NK-92 (cell line): ENCODE measurements around the gene PRKRA.
"Not testable (repeated sequence)": the region's sequence is repeated elsewhere in the genome, so short reads cannot be mapped to it uniquely, and the experiment has no call there.

Experiments
- DNase-seq: peaks from one replicate; lab custom pipeline; 2025; ENCODE audit not compliant: unreplicated experiment; lab: John Stamatoyannopoulos, UW

Gene PRKRA

DNA sequence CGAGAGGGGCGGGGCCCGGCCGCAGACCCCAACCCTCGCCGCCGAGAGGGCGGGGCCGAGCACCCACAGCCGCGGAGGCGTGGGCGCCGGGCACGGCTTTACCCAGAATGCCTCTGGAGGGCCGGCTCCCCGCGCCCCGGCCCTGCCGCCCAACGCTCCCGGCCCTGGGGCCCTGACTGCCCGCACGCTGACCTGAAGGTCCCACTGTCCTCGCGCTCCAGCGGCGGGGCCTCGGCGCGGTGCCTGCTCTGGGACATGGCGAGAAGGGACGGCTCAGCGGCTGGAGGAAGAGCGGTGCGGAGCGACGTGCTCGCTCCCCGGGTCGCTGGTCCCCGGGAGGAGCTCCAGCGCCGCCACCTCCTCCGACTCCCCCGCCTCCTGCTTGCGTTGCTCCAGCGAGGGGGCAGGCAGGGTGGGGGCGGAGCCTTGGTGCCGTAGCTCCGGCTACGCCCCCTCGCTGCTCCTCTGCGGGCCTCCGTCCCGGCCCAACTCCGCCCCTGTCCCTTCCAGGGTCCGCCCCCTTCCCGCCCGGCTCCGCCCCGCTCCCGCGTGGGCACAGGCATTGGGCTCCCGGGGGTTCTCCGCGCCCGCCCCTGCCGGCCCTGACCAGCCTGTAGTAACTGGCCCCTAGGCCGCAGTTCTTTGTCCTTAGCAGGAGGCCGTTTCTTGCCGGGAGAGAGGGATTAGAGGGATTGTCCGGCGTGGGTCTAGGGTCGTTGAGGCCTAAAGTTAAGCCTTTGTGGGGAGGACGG lies at the start of gene PRKRA, which contains the start of gene PJVK:
PRKRA (minus strand) TSS at position 402 of the 752 bp plus-strand sequence; CDS start at position 257, 145 bp downstream.
PJVK (plus strand) TSS at position 605 of the 752 bp plus-strand sequence. CDS start 2,032 bp downstream, outside the sequence.
- peak; percentile 56 for DNase-seq

GRCh38 chr2:178499640-178500039 lies 48.7 kb upstream of the PRKRA start:
- no peak for DNase-seq

GRCh38 chr2:178498137-178498536 lies 47.2 kb upstream of the PRKRA start:
- no peak for DNase-seq

DNA sequence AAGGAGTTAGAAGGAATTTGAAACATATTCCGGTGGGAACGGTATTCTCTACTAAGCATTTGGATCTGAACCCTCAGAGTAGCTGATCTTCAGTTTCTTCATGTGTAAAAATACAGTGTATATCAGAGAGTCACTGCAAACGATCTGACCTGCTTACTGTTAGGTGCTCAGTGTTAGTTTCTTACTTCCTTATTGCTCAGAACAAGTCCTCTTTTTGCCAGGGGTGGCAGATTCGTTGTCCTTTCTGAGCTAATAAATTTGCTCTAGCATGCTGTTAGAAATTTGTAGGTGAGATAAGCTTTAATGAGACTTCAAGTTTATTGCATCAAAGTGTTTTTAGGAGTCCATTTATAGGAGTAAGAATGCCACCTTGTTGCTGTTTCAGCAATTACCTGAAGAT lies 45.1 kb upstream of the PRKRA start:
- DNase-seq, result no peak

DNA sequence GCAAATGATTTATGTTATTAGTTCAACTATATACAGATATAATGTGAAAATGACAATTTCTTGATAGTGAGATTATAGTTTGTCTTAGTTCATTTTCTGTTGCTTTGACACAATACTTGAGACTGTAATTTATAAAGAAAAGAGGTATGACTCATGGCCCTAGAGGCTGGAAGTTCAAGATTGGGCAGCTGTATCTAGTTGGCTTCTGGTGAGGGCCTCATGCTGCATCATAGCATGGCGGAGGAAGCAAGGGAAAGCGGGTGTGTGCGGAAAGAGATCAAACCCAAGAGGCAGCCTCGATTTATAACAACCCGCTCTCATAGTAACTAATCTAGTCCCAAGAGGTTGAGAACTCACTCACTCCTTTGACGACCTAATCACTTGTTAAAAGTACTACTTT lies 40.6 kb upstream of the PRKRA start:
- DNase-seq, result no peak

DNA sequence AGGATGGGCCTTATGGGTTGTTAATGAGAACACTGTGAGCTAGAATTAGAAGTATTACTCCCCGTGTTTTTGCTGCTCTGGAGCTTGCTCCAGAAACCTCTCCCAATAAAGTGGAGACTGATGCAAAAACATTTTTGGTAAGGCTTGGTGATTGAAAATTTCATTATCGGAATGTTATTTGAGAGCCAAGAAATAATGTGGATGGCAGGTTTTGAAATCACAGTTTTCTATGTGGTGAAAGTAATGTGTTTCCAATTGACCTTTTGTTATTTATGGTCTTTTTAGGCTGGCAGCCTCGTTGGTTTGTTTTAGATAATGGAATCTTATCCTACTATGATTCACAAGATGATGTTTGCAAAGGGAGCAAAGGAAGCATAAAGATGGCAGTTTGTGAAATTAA lies 34.4 kb upstream of the PRKRA start:
- DNase-seq, result no peak

DNA sequence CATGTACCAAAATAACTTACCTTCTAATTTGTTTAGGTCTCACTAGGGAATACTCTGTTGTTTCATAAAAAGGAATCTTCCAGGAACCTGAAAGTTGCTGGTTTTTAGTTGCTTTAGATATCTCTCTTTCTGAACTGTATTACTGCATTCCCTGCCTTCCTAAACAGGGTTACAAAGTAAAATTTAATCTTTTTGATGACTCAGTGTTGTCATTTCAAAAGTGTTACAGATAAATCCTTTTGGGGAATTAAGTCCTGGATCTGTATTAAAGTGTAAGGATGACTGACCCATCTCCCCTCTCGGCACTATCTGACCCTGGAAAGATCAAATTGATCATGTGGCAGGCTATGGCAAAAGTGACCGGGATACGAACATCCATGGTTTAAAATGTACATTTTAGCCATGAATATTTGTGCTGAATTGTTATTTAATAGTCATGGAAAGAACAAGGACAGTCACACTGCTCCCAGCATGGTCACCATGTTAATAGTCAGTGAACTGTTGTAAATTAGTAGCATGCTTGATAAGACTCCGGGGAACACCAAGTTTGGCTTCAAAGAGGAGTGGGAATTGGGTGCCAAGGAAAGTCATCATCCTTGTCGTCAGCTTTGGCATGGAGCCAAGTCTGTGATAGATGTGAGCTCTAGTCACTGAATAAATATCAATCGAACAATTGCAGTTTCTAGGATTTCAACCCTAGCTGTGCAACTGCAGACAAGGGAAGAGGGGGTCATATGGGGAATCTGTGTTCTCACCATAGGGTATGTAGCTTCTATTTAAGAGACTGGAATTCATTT lies 33.5 kb upstream of the PRKRA start:
- no peak for DNase-seq

DNA sequence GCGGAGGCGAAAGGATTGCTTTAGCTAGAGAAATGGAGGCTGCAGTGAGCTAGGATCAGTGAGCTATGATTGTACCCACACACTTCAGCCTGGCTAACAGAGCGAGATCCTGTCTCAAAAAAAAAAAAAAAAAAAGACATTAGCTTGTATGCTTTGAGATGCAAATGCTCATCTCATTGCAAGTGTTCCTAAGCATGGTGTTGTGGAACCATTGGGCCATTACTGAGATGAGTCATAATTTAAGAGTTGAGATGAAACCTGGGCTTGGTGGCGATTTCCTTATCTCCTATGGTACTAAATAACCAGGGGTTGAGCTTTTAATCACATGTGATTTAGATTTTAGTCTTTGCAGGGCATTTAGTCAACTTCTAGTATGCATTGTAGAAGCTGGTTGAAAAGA lies 31.5 kb upstream of the PRKRA start:
- no peak for DNase-seq

- DNase-seq, result no peak
These were observed 29.5 kb upstream of the PRKRA start, which contains the start of gene PLEKHA3 for GRCh38 chr2:178480227-178481181. PLEKHA3 (plus strand) TSS chr2:178480457; CDS start chr2:178480870, 413 bp downstream.

GRCh38 chr2:178479758-178480226 lies 28.8 kb upstream of the PRKRA start:
- no peak for DNase-seq

- DNase-seq, result no peak
These were observed 28.3 kb upstream of the PRKRA start for GRCh38 chr2:178479275-178479616.

- peak; percentile 34 for DNase-seq
These were observed 27.7 kb upstream of the PRKRA start, which contains the start of gene FKBP7 for GRCh38 chr2:178478439-178479274. FKBP7 (minus strand) TSS chr2:178478600; CDS start chr2:178478499, 101 bp downstream.

GRCh38 chr2:178478130-178478438 lies 27.1 kb upstream of the PRKRA start:
- no peak for DNase-seq

GRCh38 chr2:178477443-178478129 lies 26.6 kb upstream of the PRKRA start:
- DNase-seq, result no peak

DNA sequence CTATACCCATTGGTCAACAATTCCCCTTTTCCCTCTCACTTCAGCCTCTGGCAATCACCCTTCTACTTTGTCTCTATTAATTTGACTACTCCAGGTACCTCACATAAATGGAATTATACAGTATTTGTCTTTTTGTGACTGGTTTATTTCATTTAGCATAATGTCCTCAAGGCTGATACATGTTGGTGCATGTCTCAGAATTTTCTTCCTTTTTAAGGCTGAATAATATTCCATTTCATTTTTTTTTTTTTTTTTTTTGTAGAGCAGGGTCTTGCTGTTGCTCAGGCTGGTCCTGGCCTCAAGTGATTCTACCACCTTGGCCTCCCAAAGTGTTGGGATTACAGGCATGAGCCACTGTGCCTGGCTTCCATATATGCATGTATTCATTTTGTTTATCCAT lies 25.5 kb upstream of the PRKRA start:
- DNase-seq, result no peak

- no peak for DNase-seq
These were observed 23.6 kb upstream of the PRKRA start for GRCh38 chr2:178474560-178474959.

- no peak for DNase-seq
These were observed 23.0 kb upstream of the PRKRA start for GRCh38 chr2:178473931-178474330.

- no peak for DNase-seq
These were observed 22.4 kb upstream of the PRKRA start for GRCh38 chr2:178473373-178473772.

GRCh38 chr2:178471313-178471712 lies 20.3 kb upstream of the PRKRA start:
- DNase-seq, result not testable (repeated sequence)
